Tibial nerve (tissue), 4 donors: ENCODE results near the gene ZNRF3.
"Not testable (repeated sequence)": the region's sequence is repeated elsewhere in the genome, so short reads cannot be mapped to it uniquely, and the experiment has no call there.

ENCODE experiments used
- EP300 ChIP-seq, 2 donors: sonication (generic); formaldehyde crosslinking; IDR thresholded peaks; one replicate each; pipeline ENCODE4 v1.6.1; 2017; ENCODE audit warnings: antibody characterized with exemption in 2 of 2, mild to moderate bottlenecking in 1 of 2
- POLR2A ChIP-seq, 2 donors: fragments of 450-650 bp; IDR thresholded peaks; one replicate each; pipeline ENCODE4 v1.6.1; 2017; ENCODE audit warnings: antibody characterized with exemption in 2 of 2, mild to moderate bottlenecking in 2 of 2, moderate library complexity in 2 of 2
- TF ChIP-seq, protein P1 (sequence below), 5 experiments: fragments of 200-600 bp in 3 of 5; fragments of 450-650 bp in 2 of 5; sonication (generic) in 3 of 5; IDR thresholded peaks; one replicate each; pipeline ENCODE4 v1.5.1; 2016 to 2019; ENCODE audit warnings: antibody characterized with exemption in 5 of 5, mild to moderate bottlenecking in 3 of 5, moderate library complexity in 2 of 5

DNA sequence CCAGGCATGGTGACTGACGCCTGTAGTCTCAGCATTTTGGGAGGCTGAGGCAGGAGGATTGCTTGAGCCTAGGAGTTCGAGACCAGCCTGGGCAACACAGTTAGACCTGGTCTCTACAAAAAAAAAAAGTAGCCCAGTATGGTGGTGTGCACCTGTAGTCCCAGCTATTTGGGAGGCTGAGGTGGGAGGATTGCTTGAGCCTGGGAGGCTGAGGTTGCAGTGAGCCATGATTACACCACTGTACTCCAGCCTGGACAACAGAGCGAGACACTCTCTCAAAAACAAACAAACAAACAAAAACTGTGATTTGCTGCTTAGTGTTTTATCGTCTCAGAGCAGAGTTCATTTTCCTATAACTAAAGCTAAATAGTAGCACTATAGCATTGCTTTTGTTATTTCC, 3.3 kb downstream of the ZNRF3 start:
- TF ChIP-seq, protein P1, sequence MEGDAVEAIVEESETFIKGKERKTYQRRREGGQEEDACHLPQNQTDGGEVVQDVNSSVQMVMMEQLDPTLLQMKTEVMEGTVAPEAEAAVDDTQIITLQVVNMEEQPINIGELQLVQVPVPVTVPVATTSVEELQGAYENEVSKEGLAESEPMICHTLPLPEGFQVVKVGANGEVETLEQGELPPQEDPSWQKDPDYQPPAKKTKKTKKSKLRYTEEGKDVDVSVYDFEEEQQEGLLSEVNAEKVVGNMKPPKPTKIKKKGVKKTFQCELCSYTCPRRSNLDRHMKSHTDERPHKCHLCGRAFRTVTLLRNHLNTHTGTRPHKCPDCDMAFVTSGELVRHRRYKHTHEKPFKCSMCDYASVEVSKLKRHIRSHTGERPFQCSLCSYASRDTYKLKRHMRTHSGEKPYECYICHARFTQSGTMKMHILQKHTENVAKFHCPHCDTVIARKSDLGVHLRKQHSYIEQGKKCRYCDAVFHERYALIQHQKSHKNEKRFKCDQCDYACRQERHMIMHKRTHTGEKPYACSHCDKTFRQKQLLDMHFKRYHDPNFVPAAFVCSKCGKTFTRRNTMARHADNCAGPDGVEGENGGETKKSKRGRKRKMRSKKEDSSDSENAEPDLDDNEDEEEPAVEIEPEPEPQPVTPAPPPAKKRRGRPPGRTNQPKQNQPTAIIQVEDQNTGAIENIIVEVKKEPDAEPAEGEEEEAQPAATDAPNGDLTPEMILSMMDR (IDR thresholded peaks at IDR 0.05): not testable (repeated sequence)
- not testable (repeated sequence) for TF ChIP-seq EP300, POLR2A (IDR thresholded peaks at IDR 0.05)
